ENCODE data around the gene ATP6V1F. TPM values are rescaled to one million over a fixed set of nuclear protein-coding genes. Genes with fewer than 3 reads are reported as not detected.

ATP6V1F gene
- total RNA-seq, 1 donor from 2014 or later = 119 TPM

DNA sequence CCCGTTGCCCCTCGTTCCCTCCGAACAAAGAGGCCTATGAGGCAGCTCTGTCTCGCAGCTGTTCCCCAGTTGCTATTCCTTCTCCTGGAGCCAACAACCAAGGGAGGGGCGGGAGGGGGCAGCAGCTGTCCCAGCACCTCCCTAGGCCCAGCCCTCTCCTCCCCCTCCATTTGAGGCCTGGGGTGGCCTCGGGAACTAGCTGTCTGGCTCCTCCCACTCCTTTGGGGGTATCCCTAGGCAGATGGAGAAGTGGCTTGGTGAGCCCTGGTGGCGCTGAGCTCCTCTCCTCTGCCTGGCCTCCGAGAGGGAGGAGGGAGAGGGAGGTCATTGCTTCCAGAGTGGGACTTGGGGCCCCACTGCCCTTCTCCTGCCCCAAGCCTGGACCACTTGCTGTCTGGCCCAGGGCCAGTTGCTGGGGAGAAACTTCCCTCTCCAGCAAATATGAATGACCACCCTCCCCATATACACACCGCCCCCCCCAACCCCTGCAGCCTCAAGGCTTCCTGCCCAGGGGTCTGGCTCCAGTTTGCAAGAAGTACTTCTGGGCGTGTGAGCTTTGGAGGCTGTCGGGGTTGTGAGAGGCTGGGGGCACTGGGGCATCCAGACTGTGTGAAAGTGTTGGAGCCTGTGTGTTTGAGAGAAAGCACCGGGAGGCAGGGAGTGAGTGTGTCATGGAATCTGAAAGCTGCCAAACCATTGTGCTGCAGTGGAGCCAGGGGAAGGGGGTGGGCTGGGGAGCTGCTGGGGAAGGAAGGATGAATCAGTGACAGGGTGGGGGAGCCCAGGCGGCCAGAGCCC lies 29.3 kb upstream of the ATP6V1F start:
- DNase-seq (peak; percentile 81), ATAC-seq (ENCODE audit: poor library complexity) (peak; percentile 6)
- intact Hi-C loops (cut with DNase I) = loop anchor here (5.0 kb wide), 1 partner anchor 41 kb away; the partner anchor contains the start of gene CCDC136

DNA sequence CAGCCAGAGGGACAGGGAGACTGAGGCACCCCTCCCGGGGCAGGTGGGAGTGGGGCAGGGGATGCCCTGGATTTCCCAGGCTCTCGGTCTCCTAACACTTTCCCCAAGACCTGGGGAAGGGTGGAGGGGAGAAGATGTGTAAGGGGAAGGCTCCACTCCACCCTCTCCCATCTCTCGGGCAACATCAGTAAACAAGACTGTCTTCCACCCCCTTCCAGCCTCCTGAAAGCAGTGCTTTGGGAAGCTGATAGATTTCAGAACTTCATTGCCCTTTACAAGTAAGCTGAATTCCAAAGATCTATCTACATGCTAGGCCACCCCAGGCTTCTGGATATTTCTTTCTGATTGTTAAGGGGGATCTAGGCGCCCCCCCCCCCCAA lies 28.7 kb upstream of the ATP6V1F start:
- DNase-seq = no peak
- intact Hi-C loops (cut with DNase I) = loop anchor here (5.0 kb wide), 1 partner anchor 42 kb away; the partner anchor contains the start of gene CCDC136
- ATAC-seq (ENCODE audit: poor library complexity) = no peak

DNA sequence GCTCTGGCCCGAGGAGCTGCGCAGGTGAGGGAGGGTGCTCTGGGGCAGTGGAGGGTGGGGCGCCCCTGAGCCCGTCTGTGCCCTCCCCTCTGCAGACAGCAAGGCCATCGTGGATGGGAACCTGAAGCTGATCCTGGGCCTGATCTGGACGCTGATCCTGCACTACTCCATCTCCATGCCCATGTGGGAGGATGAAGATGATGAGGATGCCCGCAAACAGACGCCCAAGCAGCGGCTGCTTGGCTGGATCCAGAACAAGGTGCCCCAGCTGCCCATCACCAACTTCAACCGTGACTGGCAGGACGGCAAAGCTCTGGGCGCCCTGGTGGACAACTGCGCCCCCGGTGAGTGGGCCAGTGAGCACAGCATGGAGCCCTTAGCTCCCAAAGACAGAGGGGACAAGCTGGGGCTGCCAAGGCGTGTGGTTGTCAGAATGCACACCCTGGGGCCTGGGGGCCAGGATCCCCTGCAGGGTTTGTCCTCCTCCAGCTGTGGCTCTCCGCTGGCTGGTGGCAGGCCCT lies 27.4 kb upstream of the ATP6V1F start:
- DNase-seq (no peak), ATAC-seq (ENCODE audit: poor library complexity) (no peak)
- intact Hi-C loops (cut with DNase I) = no loop called here

DNA sequence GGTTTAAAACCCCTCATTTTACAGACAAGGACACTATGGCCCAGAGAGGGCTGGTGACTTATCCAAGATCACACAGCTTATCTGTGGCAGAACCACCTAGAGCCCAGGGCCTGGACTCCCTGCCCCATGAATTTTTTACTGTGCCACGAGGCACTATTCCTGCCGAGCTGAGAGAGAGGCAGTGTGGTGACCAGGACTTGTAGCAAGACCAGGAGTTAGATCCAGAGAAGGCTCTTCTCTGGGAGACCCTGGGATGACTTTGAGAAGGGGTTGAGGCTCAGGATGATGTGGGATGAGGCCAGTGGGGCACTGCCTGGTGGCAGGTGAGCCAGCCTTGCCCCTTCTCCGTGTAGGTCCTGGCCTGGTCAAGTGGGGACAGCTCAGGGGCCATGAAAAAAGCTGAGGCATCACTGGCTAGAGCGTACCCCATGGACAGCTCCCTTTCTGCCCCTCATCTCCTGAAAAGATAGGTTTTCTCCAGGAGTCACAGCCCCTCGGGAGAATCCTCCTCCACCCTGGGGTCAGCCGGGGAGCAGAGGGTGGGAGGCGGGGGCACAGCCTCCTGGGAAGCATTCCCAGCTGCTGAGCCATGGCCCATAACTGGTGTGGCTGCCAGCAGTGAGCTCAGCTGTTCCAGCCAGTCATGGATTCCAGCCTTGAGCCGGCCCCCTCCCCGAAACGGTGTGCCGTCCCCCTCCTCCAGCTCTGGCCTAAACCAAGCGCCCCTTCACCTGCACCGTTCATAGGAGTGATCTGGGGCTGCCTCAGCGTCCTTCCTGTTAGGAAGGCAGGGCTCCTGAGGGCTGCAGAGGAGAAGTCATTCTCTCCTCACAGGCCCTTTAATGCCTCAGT lies 26.6 kb upstream of the ATP6V1F start:
- ATAC-seq (ENCODE audit: poor library complexity) = no peak
- intact Hi-C loops (cut with DNase I) = no loop called here
- DNase-seq = peak; percentile 62

DNA sequence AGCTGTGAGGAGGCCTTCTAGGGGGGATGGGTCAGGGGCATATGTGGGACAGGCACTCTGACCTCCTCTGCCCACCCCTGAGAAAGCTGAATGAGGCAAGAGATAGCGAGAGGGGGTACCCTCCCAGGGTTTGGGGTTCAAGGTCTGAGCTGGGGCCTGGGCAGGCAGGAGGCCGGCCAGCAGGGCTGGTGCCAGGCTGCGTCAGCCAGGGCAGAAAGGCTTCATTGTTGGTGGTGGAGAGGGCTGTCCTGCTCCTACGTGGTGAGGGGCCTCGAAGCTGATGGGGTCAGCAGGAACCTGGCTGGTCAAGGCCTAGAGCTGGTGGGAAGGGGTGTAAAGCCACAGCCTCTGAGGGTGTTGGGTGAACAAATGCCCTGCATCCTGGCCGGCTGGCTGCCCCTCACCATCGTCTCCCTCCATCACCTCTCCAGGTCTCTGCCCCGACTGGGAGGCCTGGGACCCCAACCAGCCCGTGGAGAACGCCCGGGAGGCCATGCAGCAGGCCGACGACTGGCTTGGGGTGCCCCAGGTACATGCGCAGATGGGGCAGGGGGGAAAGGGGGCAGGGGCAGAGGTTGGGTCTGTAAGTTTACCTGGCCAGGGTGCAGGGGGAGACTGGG lies 25.8 kb upstream of the ATP6V1F start:
- no peak for ATAC-seq (ENCODE audit: poor library complexity)
- DNase-seq = peak; percentile 37
- intact Hi-C loops (cut with DNase I) = no loop called here

DNA sequence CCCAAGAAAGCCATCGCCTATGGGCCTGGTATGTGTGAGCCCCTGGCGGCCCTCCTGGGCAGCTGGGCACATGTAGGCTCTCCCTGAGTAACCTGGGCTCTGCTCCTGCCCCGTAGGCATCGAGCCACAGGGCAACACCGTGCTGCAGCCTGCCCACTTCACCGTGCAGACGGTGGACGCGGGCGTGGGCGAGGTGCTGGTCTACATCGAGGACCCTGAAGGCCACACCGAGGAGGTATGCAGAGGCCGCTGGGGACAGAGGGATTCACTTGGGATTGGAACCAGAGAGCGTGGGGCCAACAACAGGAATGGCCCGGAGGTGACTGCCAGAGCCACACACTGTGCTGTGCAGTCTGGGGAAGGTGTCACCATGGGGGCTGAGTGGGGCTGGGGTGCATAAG lies 25.1 kb upstream of the ATP6V1F start:
- ATAC-seq (ENCODE audit: poor library complexity) (no peak), DNase-seq (peak; percentile 41)
- intact Hi-C loops (cut with DNase I) = no loop called here

DNA sequence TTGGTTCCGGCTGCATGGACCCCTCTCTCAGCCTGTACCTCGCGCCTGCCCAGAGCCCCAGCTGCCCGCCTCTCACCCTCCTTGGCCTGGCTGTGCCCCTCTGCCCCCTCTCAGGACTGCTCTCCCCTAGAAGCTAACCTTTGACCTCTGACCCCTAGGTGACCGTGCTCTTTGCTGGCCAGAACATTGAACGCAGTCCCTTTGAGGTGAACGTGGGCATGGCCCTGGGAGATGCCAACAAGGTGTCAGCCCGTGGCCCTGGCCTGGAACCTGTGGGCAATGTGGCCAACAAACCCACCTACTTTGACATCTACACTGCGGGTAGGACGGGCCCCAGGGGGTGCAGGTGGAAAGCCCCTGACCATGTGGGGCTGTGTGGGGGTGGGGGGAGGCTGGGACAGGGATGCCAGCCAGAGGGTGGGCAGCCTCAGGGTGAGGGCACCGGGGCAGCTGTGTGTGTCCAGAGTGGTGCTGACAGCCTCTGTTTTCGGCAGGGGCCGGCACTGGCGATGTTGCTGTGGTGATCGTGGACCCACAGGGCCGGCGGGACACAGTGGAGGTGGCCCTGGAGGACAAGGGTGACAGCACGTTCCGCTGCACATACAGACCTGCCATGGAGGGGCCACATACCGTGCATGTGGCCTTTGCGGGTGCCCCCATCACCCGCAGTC lies 24.4 kb upstream of the ATP6V1F start:
- intact Hi-C loops (cut with DNase I) = no loop called here
- DNase-seq = peak; percentile 33
- no peak for ATAC-seq (ENCODE audit: poor library complexity)

DNA sequence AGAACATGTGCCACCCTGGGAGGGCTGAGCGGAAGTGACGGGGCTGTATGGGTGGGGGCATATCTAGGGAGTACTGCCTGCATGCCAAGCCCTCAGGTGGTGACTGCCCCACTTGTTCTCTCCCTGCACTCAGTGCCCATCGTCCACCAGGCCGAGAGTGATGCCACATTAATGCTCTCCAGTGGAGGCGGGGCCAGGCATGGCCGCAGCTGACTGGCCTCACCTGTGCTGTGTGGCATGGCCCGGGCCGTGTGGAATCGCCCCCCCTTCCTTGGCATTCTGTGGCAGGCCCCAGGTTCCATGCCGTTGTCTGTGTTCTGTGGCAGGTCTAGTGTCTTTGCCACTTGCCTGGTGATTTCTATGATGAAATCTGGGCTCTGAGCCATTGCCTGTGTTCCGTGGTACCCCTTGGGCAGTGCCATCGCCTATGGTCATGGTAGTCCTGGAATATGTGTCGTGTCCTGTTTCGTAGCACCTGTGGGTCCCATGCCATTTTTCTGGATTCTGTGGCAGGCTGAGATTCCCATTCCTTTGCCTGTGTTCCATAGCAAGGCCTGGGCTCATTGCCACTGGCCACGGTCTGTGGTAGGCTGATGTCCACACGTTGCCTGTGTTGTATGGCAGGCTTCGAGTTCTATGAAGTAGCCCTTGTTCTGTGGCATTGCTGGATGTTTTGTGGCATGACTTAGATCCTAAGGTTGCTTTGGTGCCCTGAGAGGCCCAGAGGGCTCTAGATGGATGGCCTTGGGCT lies 23.5 kb upstream of the ATP6V1F start:
- intact Hi-C loops (cut with DNase I) = no loop called here
- ATAC-seq (ENCODE audit: poor library complexity) (no peak), DNase-seq (peak; percentile 28)

DNA sequence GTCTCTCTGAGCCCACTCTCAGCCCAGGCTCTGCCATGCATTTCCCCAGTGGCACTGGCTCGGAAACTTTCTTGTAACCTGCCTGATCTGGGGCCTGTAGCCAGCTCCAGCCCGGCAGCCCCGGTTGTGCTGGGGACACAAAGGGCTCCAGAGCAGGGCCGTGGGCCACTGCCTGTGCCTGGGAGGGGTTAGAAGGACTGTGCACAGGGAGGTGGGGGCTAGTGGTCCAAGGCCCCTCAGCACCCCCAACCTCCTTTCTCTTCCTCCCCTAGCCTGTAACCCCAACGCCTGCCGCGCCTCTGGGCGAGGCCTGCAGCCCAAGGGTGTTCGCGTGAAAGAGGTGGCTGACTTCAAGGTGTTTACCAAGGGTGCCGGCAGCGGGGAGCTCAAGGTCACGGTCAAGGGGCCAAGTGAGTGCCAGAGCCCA lies 22.9 kb upstream of the ATP6V1F start:
- DNase-seq (peak; percentile 34), ATAC-seq (ENCODE audit: poor library complexity) (no peak)
- intact Hi-C loops (cut with DNase I) = no loop called here

DNA sequence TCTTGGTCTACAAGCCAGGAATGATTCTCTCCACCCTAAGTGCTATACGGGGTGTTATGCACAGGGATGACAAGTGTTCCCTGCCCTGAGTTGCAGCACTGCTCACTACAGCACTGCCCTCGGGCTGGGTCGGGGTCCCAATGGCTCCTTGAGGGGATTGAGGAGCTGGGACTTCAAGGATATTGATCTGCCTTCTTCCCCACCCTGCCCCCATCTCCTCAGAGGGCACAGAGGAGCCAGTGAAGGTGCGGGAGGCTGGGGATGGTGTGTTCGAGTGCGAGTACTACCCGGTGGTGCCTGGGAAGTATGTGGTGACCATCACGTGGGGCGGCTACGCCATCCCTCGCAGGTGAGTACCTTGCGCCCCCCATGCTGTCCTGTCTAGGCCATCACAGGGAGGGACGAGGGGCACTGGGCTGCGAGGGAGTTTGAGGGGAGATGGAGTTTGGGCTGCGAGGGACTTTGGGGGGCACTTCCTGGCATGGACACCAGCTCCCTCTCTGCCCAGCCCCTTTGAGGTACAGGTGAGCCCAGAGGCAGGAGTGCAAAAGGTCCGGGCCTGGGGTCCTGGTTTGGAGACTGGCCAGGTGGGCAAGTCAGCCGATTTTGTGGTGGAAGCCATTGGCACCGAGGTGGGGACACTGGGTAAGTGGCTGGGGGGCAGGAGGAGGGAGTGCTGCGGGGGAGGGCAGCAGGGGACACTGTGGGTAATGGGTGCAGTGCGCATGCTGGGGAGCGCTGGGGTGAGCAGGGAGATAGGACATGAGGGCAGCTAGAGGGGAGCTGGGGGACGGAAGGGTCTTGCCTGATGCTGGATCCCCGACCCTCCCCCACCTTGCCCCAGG lies 22.1 kb upstream of the ATP6V1F start:
- intact Hi-C loops (cut with DNase I) = no loop called here
- ATAC-seq (ENCODE audit: poor library complexity) (no peak), DNase-seq (peak; percentile 35)

DNA sequence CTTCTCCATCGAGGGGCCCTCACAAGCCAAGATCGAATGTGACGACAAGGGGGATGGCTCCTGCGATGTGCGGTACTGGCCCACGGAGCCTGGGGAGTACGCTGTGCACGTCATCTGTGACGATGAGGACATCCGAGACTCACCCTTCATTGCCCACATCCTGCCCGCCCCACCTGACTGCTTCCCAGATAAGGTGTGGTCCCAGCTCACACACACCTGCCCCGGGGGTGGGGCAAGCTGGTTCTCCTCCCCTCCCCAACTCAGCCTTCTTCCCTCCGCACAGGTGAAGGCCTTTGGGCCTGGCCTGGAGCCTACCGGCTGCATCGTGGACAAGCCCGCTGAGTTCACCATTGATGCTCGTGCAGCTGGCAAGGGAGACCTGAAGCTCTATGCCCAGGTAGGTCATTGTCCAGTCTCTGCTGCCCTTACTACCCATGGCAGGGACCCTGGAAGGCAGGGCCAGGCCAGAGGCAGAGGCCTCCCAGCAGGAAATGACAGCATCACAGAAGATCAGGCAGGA lies 21.4 kb upstream of the ATP6V1F start:
- DNase-seq (peak; percentile 38), ATAC-seq (ENCODE audit: poor library complexity) (no peak)
- intact Hi-C loops (cut with DNase I) = no loop called here

DNA sequence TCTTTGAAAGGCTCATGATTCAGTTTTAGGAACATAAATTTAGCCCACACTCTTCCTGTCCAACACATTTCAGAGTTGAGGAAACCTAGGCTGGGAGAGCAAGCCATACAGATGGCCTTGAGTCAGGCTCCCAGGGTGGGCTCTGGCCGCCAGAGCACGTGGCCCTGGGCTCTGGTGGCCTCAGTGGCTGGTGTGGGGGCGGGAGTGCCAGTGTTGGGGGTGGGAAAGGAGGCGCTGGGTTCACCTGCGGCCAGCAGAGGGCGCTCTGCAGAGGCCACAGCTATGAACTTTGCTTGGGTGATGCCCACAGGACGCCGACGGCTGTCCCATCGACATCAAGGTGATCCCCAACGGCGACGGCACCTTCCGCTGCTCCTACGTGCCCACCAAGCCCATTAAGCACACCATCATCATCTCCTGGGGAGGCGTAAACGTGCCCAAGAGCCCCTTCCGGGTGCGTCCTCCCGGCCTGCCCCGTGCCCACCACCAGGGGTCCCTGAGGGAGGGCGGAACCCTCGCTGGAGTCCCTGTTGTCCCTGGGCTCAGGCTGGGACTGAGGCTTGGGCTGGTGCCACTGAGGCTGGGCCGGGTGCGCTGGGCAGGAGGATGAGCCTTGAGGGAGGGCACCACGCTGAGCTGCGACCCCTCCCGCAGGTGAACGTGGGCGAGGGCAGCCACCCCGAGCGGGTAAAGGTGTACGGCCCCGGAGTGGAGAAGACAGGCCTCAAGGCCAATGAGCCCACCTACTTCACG lies 20.6 kb upstream of the ATP6V1F start:
- intact Hi-C loops (cut with DNase I) = no loop called here
- peak; percentile 51 for ATAC-seq (ENCODE audit: poor library complexity)
- peak; percentile 68 for DNase-seq

DNA sequence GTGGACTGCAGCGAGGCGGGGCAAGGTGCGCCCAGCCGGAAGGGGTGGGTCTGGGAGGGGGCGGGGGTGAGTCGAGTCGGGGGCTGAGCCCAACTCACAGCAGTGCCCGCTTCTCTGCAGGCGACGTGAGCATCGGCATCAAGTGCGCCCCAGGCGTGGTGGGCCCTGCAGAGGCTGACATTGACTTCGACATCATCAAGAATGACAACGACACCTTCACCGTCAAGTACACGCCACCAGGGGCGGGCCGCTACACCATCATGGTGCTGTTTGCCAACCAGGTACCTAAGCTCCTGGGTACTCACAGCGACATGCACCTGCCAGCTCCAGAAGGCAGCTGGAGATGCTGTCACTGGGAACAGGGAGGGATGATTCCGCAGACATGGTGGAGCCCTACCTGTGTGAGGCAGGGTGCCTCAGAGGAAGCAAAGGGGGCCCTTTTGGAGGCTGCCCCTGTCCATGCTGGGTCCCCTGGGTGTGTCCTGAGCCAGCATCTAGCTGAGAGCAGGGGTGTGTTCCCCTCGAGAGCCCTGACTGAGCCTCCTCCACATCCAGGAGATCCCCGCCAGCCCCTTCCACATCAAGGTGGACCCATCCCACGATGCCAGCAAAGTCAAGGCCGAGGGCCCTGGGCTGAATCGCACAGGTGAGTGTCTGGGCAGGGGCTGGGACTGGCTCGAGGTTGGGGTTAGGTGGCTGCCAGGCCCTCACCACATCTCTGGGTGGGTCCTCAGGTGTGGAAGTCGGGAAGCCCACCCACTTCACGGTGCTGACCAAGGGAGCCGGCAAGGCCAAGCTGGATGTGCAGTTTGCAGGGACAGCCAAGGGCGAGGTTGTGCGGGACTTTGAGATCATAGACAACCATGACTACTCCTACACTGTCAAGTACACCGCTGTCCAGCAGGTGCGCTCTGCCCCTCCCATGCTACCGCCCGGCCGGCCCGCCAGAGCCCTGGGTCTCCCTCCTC lies 19.7 kb upstream of the ATP6V1F start:
- ATAC-seq (ENCODE audit: poor library complexity) (no peak), DNase-seq (peak; percentile 39)
- intact Hi-C loops (cut with DNase I) = no loop called here

DNA sequence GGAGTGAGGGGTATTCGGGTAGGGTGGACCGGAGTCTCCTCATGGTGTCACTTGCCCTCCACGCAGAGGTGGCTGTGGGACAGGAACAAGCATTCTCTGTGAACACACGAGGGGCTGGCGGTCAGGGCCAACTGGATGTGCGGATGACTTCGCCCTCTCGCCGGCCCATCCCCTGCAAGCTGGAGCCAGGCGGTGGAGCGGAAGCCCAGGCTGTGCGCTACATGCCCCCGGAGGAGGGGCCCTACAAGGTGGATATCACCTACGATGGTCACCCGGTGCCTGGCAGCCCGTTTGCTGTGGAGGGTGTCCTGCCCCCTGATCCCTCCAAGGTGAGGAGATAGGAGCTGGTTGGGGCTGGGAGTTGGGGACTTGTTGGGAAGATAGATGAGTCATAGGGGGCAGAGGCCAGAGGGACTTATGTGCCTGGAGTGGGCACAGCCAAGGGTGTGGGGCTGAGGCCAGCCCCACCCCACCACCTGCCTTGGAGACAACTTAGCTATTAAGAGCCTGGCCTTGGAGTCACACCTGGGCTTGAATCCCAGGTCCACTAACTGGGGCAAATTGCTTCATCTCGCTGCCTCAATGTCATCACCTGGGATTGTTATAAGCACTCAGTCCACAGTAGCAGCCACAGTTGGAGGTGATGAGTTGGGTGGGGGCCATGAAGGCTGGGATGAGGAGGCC lies 18.6 kb upstream of the ATP6V1F start:
- intact Hi-C loops (cut with DNase I) = no loop called here
- ATAC-seq (ENCODE audit: poor library complexity) (no peak), DNase-seq (no peak)

All from Right ventricle myocardium superior (tissue), 1 donor.